ENCODE data around the gene DND1.
"Not testable (repeated sequence)": the region's sequence is repeated elsewhere in the genome, so short reads cannot be mapped to it uniquely, and the experiment has no call there.

Gene DND1

GRCh38 chr5:140671472-140672125 is 1.8 kb downstream of the DND1 start:
- no peak for DNase-seq

- not testable (repeated sequence) for DNase-seq
These were observed 2.3 kb downstream of the DND1 start for GRCh38 chr5:140671035-140671434.

- peak; percentile 71 for DNase-seq
These were observed 8.8 kb downstream of the DND1 start, which contains the start of gene WDR55 for GRCh38 chr5:140664359-140665119. Gene WDR55, plus strand, starts transcription at chr5:140664904. Its CDS starts 9 bp downstream, at chr5:140664913.

GRCh38 chr5:140664030-140664358 is 9.4 kb downstream of the DND1 start:
- DNase-seq = no peak

GRCh38 chr5:140660371-140660770 is 13.0 kb downstream of the DND1 start:
- DNase-seq = not testable (repeated sequence)

- DNase-seq = no peak
These were observed 14.5 kb downstream of the DND1 start for GRCh38 chr5:140658870-140659269.

- no peak for DNase-seq
These were observed 26.3 kb downstream of the DND1 start for GRCh38 chr5:140647042-140647419.

- no peak for DNase-seq
These were observed 30.7 kb downstream of the DND1 start for GRCh38 chr5:140642718-140643117.

GRCh38 chr5:140641716-140642115 is 31.7 kb downstream of the DND1 start:
- DNase-seq = no peak

GRCh38 chr5:140639148-140639981 is 34.0 kb downstream of the DND1 start, which contains the start of gene TMCO6:
Gene TMCO6, plus strand, starts transcription at chr5:140639451. Its CDS starts 77 bp downstream, at chr5:140639528.
- peak; percentile 80 for DNase-seq

GRCh38 chr5:140638898-140639147 is 34.6 kb downstream of the DND1 start:
- not testable (repeated sequence) for DNase-seq

GRCh38 chr5:140637371-140638100 is 35.8 kb downstream of the DND1 start:
- DNase-seq = no peak

- no peak for DNase-seq
These were observed 37.8 kb downstream of the DND1 start for GRCh38 chr5:140635291-140636257.

- DNase-seq = no peak
These were observed 39.3 kb downstream of the DND1 start for GRCh38 chr5:140634103-140634502.

- DNase-seq = no peak
These were observed 39.9 kb downstream of the DND1 start for GRCh38 chr5:140633501-140633900.

- no peak for DNase-seq
These were observed 40.3 kb downstream of the DND1 start, which contains the start of gene CD14 for GRCh38 chr5:140633021-140633471. Gene CD14, minus strand, starts transcription at chr5:140633175. Its CDS starts 104 bp downstream, at chr5:140633071.

- no peak for DNase-seq
These were observed 40.9 kb downstream of the DND1 start for GRCh38 chr5:140632366-140633020.

GRCh38 chr5:140631831-140632365 is 41.5 kb downstream of the DND1 start:
- no peak for DNase-seq

GRCh38 chr5:140631036-140631417 is 42.3 kb downstream of the DND1 start:
- DNase-seq = no peak

GRCh38 chr5:140630292-140631035 is 42.9 kb downstream of the DND1 start:
- no peak for DNase-seq

All from NCI-H1694 (cell line).